Stimulated activated CD4-positive, alpha-beta T cell treated with anti-CD3 and anti-CD28 coated beads, Interleukin-4, amount 100 ng/mL, for 1 hour (primary cell): Measurements from ENCODE around the gene DNMBP.
"Not testable (repeated sequence)": the region's sequence is repeated elsewhere in the genome, so short reads cannot be mapped to it uniquely, and the experiment has no call there.

ENCODE experiments used
- DNase-seq: peaks from one replicate; pipeline ENCODE4 v3.0.0-alpha.2; 2020

DNMBP gene

DNA sequence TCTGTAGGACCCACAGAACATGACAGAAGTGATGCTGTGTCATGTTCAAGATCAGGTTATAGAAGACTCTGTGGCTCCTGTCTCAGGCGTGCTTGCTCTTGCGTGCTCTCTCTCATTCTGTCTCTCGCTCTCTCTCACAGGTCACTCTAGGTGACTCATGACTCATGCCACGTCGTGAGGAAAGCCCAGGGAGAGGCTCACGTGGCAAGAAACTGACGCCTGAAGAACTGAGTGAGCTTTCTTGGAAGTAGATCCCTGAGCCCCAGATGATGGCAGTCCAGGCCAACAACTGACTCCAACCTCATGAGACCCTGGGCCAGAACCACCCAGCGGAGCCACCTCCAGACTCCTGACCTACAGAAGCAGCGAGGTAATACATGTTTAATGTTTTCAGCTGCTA, 103.3 kb downstream of the DNMBP start:
- DNase-seq: no peak

GRCh38 chr10:99905971-99906370, 103.8 kb downstream of the DNMBP start:
- no peak for DNase-seq

GRCh38 chr10:99895867-99896266, 113.9 kb downstream of the DNMBP start:
- no peak for DNase-seq

GRCh38 chr10:99895066-99895465, 114.7 kb downstream of the DNMBP start:
- DNase-seq: not testable (repeated sequence)

DNA sequence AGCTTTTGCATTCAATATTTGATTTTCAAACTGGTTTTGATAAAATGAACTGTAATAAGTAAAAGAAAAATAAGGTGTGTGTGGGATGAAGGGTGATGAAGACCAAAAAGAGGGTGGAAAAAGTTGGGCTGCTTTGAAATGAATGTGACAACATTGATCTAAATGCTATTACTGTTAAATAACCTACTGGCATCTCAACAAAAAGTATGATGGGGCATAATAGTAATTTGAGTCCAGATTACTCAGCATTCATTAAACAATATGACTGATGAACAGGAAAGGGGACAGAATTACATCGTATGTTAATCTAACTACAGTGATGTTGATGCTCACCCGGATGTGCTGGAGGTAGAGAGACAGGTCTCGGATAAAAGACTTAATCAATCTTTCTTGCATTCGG, 115.1 kb downstream of the DNMBP start:
- DNase-seq: no peak

DNA sequence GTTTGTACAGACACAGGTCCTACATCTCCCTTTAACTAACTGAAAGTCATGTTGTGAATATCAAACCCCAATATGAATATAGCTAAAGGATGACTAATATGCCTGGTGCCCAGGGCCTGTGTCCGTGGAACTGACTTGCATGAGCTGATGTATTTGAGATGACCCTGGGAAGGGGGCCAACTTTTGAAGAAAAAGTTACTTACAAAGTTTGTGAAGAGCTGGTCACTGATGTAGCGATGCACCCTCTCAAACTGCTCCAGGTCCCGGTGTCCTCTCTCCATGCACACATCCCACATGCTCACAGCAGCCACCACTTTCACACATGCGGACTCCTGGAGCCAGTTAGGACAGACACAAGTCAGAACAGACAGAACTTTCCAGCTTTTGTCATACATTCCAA, 121.1 kb downstream of the DNMBP start:
- DNase-seq: no peak

GRCh38 chr10:99883523-99883922, 126.2 kb downstream of the DNMBP start:
- no peak for DNase-seq

DNA sequence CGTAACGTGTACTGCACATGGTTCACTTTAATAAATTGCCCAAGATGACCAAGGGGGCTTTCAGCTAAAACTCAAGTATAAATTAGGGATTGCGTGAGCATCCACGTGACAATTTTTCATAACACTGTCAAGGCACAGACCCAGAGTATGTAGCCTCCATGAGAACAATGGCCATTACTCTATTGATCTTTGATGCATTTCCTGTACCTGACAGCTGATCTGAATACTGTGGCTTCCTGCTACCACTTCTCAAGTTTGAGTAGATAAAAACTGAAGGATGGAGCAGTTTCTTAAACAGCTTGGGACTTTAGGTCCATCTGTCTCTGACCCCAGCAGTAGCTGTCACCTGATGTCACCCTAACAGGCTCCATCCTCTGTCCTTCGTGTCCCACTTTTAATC, 128.4 kb downstream of the DNMBP start:
- no peak for DNase-seq

- DNase-seq: no peak
Measured at GRCh38 chr10:99880080-99880835, 129.5 kb downstream of the DNMBP start.

GRCh38 chr10:99875473-99875872, 134.3 kb downstream of the DNMBP start:
- no peak for DNase-seq

DNA sequence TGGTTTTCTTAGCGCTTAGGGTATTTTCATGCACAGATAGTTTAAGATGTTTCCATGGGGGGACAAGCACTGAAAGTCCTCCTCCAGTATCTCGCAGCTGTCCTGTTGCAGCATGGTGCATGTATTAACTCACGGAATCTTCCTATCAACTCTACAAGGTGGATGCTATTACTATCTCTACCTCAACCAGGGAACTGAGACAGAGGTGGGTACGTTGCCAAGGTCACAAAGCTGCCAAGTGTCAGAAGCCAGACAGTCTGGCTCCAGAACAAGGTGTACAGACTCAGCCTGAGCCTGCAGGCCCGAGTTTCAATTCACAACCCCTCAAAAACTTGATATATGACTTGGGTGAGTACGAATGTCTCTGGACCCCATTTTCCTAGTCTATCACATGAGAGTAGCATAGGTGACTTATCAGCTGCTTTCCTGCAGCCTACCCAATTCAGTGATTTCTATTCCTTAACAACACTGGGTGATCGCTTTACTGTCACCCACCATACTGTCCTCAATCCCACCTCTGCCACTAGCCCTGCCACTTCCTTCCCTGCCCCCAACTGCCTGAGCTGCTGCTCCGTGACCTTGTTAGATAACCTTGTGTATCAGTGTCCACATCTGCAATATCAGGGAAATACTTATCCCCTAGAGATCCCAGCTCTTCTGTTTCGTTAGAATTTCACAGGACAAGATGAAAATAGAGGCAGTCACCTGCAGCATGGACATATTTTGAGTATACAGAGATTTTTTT, 135.2 kb downstream of the DNMBP start:
- DNase-seq: no peak

DNA sequence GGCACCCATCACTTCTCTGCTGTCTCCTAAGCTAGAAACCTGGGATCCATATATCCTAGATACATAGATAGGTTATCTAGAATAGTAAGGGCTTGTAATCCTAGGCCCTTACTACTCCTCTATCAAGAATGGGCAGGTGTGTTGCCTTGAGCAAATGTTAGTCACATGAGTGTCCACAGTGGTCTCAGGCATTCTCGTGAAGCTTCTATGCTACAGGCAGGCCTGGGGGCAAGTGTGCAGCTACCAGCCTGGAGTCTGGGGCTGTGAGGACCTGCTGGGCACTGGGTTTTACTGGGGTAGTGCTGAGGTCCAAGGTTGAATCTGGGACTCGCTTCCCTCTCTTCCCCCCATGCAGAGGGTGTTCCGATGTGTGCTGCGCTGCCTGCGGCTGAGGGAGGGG, 135.9 kb downstream of the DNMBP start:
- no peak for DNase-seq

- no peak for DNase-seq
Measured at GRCh38 chr10:99872367-99873162, 137.2 kb downstream of the DNMBP start.

GRCh38 chr10:99870123-99870730, 139.5 kb downstream of the DNMBP start:
- peak; percentile 46 for DNase-seq

DNA sequence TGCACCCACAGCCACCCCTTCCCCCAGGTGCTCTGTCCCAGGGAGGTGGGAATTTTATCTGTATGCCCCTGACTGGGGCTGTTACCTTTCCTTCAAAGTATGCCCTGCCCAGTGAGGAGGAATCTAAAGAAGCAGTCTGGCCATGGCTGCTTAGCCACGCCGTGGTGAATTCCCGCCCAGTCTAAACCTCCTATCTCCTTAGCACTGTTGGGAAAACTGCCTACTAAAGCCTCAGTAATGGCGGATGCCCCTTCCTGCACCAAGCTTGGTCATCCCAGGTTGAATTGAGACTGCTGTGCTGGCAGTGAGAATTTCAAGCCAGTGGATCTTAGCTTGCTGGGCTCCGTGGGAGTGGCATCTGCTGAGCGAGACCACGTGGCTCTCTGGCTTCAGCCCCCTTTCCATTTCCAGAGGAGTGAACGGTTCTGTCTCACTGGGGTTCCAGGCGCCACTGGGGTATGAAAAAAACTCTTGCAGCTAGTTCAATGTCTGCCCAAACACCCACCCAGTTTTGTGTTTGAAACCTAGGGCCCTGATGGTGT, 140.1 kb downstream of the DNMBP start:
- DNase-seq: no peak

GRCh38 chr10:99867250-99867649, 142.5 kb downstream of the DNMBP start:
- not testable (repeated sequence) for DNase-seq

DNA sequence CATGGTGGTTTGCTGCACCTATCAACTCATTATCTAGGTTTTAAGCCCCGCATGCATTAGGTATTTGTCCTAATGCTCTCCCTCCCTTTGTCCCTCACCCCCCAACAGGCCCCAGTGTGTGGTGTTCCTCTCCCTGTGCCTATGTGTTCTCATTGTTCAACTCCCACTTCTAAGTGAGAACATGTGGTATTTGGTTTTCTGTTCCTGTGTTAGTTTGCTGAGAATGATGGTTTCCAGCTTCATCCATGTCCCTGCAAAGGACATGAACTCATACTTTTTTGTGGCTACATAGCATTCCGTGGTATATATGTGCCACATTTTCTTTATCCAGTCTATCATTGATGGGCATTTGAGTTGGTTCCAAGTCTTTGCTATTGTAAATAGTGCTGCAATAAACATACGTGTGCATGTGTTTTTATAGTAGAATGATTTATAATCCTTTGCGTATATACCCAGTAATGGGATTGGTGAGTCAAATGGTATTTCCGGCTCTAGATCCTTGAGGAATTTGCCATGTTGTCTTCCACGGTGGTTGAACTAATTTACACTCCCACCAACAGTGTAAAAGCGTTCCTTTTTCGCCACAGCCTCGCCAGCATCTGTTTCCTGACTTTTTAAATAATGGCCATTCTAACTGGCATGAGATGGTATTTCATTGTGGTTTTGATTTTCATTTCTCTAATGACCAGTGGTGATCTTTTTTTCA, 146.1 kb downstream of the DNMBP start:
- not testable (repeated sequence) for DNase-seq

GRCh38 chr10:99860466-99860865, 149.3 kb downstream of the DNMBP start:
- no peak for DNase-seq

DNA sequence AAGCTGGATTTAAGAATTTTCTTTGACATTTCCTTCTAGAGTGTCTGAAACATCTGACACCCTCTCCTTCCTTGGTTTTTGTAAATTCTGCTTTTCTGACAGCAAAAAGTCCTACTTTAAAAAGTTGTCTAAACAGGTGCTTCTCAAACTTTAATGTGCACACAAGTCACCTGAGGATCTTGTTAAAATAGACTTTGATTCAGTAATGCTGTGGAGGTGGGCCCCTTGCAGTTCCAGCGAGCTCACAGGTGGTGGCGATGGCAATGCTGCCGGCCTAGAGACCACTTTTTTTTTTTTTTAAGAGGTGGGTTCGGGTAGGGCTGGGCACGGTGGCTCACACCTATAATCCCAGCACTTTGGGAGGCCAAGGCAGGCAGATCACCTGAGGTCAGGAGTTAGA, 150.2 kb downstream of the DNMBP start:
- DNase-seq: peak; percentile 6

DNA sequence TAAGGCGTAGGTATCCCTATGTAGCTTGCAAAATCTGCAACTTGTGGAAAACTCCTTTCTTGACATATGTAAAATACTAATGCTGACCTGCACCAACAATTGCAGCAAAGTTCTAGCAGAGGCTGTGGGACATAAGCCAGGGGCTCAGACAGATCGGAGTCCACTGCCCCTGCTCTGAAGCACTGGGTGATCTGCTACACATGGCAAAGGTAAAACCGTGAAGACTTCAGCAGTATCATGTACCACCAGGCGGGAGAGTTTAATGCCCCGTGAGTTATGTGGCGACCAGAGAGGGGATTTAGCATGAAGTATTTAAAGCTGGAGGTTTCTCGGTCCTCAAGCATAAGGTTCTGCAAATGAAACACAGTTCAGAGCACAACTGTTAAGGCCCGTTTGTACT, 150.9 kb downstream of the DNMBP start:
- DNase-seq: no peak

DNA sequence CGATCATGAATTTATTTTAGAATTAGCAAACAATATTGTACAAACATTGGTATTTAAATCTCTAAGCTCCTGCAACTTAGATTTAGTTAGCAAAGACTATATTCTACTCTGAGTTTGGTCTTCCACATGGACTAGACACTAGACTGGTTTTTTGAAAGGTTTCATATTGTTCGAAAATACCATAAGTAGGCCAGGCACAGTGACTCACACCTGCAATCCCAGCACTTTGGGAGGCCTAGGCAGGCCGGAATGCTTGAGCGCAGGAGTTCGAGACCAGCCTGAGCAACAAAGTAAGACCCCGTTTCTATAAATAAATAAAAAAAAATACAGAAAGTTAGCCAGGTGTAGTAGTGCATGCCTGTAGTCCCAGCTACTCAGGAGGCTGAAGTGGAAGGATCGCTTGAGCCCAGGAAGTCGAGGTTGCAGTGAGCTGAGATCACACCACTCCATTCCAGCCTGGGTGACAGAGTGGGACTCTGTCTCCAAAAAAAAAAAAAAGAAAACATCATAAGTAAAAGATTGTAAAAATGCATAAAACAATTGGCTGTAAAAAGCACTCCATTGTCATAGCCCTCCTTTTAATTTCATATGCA, 154.2 kb downstream of the DNMBP start:
- DNase-seq: no peak

DNA sequence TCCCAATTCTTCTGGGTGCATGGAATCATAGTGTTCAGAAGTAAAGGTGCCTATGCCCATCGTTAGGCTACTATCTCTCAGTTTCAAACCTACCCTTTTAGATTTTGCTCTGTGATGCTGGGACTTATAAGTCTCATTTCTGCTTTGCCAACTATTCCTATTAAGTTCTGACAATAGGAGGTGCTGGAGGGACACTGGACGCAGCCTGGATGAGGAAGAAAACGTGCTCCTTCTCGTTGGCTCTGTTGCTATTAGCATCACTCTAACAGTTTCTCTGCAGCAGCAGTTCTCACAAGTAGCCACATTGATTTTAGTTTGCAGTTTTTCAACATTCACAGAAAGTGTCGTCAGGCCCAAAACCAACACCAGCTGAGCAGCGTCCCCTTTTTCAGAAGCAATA, 154.9 kb downstream of the DNMBP start:
- DNase-seq: no peak
